ENCODE measurements around the gene NUP205.

DNA sequence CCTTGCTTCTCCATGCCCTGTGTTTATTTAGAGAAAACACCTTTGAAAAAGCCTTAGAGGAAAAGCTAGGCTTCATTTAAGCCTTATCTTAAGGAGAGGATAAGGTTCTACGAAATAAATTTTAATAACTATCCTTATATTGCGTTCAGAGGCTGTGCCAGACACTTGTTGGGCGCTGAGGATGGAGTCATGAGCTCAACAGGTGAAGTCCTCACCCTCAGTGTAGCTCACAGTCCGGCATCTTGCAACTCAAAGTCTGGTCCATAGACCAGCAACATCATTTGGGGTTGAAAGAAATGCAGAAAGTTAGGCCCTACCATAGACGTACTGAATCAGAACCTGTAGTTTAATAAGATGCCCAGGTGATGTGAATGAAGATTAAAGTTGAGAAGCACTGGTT, 100.8 kb downstream of the NUP205 start:
- no peak for TF ChIP-seq EP300 (IDR thresholded peaks at IDR 0.05)
- TF ChIP-seq, protein P1, sequence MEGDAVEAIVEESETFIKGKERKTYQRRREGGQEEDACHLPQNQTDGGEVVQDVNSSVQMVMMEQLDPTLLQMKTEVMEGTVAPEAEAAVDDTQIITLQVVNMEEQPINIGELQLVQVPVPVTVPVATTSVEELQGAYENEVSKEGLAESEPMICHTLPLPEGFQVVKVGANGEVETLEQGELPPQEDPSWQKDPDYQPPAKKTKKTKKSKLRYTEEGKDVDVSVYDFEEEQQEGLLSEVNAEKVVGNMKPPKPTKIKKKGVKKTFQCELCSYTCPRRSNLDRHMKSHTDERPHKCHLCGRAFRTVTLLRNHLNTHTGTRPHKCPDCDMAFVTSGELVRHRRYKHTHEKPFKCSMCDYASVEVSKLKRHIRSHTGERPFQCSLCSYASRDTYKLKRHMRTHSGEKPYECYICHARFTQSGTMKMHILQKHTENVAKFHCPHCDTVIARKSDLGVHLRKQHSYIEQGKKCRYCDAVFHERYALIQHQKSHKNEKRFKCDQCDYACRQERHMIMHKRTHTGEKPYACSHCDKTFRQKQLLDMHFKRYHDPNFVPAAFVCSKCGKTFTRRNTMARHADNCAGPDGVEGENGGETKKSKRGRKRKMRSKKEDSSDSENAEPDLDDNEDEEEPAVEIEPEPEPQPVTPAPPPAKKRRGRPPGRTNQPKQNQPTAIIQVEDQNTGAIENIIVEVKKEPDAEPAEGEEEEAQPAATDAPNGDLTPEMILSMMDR (IDR thresholded peaks at IDR 0.05) = no peak
- no peak for TF ChIP-seq POLR2A (IDR thresholded peaks at IDR 0.05)
